ENCODE data around the gene ZNF839.
A peak's percentile ranks its signal among the peaks of the same experiment; 100 is the strongest.
"Not testable (repeated sequence)": the region's sequence is repeated elsewhere in the genome, so short reads cannot be mapped to it uniquely, and the experiment has no call there.

The ZNF839 gene

DNA sequence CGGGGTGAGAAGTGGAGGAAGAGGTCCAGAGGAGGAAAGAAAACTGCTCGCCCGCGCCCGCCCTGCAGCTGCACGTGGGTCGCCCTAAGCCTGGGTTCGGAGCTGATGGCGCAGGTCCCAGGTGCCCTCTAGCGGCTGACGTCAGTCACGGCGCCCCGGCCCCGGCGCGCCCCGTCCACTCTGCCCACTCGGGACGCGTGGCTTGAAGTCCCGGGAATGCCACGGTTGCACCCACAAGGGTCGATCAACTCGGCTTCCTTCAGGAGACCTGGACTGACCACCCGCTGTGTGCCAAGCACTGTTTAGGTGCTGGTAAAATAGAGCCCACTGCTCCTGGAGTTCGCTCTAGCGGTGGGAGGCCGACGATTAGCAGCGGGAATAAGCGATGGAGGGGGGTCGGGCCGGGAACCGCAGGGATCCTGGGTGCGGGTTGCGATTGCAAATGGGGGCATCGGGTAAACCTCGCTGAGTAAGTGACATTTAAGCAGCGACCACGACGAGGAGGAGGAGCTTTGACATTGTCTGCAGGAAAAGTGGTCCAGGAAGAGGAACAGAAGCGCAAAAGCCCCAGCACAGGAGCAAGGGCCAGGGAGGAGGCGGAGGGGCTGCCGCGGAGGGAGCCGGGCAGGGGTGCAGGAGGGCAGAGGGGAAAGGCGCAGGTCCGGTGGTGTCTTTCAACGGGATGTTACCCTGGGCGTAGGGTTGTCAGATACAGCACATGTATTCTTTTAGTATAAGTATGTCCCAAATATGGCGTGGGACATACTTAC, 5.1 kb upstream of the ZNF839 start:
- DNase-seq (ENCODE audit: low spot score), result peak; percentile 94

DNA sequence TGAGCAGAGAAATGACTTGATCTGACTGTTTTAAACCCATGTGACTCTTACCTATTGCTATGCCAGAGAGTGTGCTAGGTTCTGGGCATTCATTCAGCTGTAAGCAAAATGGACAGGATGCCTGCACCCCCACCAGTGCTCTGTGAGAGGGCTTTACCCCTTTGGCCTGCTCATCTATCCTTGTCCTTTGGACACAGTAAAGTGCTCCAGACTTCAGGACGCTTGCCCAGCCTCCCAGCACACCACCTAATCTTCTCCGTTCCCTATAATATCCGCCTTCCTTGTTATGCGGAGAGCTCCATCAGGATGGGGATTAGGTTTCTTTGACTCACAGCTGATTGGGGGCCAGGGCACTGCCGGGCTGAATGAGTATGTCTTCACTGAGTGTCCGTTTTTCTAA, 4.4 kb upstream of the ZNF839 start:
- DNase-seq (ENCODE audit: low spot score), result no peak

DNA sequence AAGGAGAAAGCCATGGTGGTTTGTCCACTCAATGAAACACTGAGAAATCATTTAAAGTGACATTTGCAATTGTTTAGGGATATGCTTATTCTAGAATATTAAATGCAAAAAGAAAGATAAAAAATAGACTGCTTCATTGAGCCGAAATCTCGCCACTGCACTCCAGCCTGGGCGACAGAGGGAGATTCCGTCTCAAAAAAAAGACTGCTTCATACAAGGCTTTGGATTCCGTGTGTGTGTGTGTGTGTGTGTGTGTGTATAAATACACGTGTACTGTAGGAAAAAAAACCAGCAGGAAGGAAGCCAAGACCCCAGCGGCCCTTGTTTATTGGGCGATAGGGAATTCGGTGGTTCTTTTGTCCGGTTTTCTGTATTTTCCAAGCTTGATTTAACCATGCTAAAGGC, 3.2 kb upstream of the ZNF839 start:
- no peak for DNase-seq (ENCODE audit: low spot score)

DNA sequence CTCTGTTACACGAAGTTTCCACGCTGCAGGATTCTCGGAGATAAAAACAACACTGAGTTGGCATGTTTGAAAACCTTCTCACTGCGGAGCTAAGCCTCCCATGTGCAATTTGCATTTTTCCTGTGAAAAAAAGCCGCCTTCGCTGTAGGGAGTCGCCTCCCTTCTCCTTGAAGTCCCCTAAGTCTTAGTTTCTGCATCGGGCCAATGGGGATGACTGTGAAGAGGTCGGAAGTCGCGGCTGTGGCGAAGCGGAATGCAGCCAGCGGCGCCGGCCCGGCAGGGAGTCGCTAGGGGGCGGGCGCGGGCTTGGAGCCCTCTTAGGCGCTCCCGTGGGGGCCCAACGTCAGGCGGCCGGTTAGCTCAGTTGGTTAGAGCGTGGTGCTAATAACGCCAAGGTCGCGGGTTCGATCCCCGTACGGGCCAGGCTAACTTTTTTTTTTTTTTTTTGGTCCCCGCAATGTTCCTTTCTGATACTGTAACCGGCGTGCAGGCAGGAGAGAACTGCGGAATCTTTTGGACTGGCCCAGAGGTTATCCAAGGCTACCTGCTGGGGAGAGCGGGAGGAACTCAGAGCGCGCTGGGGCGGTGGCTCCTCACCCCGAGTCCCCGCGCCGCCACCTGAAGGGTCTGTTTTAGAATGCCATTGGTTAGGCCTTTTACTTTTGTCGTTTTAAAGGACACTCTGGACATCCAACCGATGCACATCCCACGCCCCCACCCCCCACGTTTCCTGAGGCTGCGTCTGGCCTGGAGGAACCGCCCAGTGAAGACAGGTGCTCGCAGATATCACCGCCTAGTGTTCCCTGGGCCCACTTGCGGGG, 2.6 kb upstream of the ZNF839 start:
- peak; percentile 94 for DNase-seq (ENCODE audit: low spot score)

DNA sequence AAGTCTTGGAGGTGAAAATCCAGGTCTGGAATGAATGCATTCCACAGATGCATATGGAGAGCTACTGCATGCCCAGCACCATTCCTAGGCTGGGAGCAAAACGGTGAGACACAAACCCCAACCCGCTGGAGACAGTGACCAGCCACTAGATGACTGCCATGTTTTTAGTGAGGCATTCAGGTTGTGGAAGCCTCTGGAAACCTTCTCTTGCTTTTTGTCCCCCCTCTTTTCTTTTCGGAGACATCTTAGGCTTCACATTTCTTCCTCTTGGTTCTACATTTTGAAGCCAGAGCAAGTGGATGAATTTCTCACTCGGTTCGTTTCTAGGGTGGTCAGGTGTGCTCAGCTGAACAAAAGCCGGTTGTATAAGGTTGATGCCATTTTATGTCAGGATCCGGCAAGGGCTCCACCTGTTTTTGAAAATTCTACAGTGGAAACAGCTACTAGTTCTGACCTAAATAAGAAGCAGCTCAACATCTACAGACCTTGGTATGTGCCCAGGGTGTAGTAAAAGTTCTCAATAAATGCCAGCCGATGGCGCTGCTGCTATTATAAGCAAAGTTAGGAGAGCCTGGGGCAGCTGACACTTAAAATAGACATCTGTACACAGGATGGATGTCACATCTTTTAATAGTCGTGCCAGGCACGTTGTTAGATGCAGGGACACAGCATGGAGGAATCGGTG, 1.8 kb upstream of the ZNF839 start:
- DNase-seq (ENCODE audit: low spot score), result peak; percentile 56

DNA sequence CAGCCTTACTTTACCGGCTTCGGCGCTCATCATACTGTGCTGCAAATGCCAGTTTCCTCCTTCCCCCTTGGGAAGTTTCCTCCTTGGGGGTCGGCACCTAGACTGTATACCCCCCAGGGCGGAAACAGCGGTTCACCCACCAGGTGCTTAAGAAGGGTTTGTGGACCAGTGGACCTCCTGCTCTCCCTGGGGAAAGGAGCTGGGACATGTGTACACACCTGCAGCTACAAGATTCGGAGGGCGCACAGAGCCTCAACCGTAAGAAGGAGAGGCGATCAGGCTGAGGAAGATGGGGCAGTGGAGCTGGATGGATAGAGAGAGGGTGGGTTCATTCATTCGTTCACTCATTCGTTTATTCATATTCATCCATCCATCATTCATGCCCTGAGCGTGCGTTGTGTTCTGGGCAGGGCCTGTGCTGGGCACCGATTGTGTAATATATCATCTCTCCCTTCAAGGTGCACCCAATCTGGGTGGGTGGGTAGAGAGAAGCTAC, 717 bp upstream of the ZNF839 start:
- no peak for DNase-seq (ENCODE audit: low spot score)

DNA sequence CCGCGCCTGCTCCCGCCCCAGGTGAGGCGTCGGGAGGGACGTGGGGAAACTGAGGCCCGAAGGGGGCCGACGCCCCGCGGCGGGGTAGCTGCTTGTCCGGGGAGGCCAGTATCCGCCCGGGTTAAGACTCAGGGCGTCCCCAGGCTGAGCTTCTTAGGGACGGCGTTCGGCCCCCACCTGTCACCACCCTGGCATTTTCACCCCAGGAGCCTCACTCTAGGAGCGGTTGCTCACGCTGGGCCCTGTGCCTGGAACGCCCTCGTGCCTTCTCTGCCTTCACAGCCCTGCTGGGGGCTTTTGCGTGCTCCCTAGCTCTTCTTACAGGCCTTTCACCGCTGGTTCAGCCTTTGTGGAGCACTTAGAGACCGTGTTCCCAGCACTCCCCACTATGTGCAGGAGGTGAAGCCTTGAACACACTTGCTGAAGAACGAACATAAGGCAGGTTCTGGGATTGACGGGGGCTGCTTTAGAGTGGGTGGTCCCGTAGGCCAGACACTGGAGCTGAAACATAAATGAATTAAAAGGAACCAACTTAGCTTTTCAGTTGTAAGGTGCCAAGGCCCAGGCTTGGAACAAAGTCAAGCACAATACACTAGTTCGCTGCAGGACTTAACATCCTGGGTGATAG, 601 bp downstream of the ZNF839 start:
- DNase-seq (ENCODE audit: low spot score), result no peak

DNA sequence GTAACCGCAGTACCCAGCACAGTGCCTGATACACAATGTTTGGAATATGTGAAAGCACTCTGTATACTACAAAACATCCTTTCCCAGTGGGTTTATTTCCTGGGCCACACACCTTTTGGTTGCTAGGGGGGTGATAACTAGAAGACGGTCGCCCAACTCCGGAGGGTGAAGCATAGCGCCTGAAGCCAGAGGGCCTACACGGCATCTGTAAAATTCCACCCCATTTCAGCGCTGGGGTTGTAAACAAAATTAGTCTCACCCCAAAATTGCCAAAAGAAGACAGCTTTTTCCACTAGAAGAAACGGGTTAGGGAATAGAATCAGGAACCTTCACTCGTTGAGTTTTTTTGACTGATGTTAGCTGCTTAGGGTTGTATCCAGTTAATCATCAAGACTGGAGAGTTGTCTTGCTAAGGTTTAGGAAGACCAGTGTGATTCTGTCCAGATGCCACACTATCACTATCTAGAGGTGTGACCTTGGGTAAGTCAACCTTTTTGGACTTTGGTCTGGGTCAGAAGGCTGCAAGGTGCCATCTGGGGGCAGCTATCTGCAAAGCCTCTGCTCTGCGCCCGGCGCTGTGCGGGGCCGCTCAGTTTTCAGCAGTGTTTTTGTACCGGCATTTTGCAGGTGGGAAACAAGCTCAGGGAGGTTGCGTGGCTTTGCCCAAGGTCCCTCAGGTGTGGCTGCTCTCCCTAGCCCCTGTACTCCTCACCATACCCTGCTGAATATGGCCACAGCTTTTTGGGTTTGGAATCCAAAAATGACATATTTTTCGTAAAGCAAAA, 1.3 kb downstream of the ZNF839 start:
- DNase-seq (ENCODE audit: low spot score), result no peak

DNA sequence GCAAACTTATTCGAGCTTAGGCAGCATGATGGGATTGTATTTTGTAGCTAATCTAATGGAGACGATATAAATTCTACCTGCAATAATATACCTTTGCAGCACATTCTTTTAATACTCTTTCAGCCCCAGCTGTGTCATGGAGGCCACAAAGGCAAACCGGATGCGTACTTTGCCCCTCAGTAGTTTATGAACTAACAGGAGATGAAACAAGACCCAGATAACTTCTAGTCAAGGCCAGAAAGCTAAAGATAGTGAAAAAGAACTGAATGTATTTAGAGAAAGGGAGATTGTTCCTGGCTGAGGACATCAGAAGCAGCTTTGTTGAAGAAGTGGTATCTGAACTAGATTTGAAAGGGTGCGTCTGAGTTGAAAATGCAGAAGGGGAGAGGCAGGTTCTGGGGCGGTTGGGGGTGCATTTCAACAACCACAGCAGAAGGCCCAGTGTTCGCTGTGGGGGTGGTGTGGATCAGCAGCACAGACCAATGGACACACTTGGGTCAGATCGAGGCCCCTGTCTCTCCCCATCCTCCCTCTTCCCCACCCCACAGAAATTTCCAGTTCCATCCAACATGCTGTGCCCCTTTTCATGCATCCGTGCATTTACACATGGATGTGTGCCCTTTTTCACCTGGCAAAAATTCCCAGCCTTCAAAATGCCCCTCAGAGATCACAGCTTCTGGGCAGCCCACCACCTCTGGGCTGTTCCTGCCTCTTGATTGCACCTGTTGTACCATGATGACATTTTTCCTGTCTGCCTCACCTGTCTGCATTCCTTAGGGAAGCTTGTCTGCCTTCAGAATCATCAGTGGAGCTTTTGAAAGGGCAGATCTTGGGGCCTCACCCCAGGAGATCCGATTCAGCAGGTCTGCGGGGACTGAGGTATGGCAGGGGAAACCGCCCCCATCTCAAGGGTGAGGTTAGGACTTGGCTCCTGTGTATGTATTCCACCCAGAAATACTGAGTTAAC, 2.2 kb downstream of the ZNF839 start:
- no peak for DNase-seq (ENCODE audit: low spot score)

DNA sequence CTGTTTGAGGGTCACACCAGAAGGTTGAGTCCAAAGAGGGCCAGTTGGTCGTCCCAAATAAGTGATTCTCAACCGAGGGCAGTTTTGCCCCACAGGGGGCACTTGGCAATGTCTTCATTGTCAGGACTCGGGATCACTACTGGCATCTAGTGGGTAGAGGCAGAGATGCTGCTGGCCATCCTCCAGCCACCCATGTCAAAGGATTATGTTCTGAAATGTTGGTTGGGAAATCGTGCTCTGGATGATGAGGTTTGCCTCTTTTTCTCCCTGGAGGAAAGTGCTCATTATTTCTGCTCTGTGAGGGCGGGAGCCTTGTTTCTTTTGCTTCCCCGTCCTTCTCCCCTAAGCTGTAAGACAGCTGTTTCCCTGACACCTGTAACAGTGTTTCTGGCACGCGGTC, 3.6 kb downstream of the ZNF839 start:
- peak; percentile 90 for DNase-seq (ENCODE audit: low spot score)

DNA sequence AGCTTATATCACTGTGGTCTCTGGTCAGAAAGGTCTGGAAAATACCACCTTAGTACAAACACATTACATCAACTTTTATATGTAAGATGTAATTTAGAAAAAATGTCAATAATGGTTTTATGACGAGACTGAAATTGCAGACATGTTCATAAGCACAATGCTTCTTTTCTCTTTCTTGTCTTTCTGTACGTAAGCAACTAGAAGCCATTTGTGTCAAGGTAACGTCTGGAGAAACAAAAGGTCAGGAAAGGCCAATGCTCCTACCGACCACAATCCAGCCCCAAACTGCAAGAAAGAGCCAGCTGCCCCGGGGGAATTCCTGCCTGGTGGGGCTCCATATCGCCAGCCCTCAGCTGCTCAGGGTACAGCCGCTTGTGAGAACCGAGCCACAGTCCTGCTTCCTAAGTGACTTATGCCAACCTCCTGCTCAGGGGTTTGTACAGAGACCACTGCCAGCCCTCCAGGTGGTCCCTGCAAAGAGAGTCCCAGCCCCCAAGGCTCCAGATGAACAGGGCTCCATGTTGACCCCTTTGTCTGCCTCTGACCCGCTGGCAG, 6.3 kb downstream of the ZNF839 start:
- no peak for DNase-seq (ENCODE audit: low spot score)

DNA sequence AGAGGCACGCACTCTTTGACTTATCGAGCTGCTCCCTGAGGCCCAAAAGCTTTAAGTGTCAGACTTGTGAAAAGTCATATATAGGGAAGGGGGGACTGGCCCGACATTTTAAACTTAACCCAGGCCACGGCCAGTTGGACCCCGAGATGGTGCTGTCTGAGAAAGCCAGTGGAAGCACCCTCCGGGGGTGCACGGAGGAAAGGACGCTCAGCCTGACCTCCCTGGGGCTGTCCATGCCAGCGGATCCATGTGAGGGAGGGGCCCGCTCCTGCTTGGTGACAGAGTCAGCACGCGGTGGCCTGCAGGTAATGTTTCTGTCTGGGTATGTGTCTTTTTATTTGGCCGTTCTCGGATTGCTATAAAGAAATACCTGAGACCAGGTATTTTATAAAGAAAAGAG, 7.0 kb downstream of the ZNF839 start:
- DNase-seq (ENCODE audit: low spot score), result no peak

DNA sequence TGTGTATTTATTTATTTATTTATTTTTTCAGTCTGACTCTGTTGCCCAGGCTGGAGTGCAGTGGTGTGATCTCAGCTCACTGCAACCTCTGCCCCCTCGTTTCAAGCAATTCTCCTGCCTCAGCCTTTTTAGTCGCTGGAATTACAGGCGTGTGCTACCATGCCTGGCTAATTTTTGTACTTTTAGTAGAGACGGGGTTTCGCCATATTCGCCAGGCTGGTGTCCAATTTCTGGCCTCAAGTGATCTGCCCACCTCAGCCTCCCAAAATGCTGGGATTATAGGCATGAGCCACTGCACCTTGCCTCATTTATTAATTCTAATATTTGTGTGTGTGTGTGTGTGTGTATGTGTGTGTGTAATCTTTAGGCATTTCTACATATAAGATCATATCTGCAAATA, 9.8 kb downstream of the ZNF839 start:
- DNase-seq (ENCODE audit: low spot score), result not testable (repeated sequence)

DNA sequence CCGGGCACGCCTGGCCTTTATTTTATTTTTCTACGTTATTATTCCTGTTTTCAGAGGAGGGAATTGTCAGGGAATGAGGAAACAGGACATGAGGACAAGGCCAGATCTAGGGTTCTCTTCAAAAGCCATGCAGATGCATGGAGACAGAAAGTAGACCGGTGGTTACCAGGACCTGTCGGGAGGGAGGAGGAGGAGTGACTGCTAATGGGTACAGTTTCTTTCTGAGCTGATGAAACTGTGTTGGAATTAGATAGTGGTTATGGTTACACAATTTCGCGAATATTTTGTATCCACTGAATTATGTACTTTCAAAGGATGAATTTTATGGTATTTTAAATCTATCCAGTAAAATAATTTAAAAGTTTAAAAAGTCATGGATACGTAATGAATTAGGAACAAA, 11.3 kb downstream of the ZNF839 start:
- no peak for DNase-seq (ENCODE audit: low spot score)

DNA sequence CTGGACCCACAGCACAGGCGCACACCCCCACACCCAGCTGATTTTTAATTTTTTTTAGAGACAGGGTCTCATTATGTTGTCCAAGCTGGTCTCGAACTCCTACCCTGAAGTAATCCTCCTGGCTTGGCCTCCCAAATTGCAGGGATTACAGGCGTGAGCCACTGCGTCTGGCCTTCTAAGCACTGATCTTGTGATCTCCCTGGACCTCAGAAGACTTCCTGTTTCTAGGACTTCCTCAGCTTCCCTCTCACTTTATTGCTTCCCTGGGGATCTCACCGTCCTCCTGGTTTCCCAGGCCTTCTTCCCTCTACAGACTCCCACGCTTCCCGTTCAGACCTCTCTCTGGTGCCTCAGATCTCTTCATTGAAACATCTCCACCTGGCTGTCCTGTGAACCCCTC, 13.8 kb downstream of the ZNF839 start:
- DNase-seq (ENCODE audit: low spot score), result no peak

DNA sequence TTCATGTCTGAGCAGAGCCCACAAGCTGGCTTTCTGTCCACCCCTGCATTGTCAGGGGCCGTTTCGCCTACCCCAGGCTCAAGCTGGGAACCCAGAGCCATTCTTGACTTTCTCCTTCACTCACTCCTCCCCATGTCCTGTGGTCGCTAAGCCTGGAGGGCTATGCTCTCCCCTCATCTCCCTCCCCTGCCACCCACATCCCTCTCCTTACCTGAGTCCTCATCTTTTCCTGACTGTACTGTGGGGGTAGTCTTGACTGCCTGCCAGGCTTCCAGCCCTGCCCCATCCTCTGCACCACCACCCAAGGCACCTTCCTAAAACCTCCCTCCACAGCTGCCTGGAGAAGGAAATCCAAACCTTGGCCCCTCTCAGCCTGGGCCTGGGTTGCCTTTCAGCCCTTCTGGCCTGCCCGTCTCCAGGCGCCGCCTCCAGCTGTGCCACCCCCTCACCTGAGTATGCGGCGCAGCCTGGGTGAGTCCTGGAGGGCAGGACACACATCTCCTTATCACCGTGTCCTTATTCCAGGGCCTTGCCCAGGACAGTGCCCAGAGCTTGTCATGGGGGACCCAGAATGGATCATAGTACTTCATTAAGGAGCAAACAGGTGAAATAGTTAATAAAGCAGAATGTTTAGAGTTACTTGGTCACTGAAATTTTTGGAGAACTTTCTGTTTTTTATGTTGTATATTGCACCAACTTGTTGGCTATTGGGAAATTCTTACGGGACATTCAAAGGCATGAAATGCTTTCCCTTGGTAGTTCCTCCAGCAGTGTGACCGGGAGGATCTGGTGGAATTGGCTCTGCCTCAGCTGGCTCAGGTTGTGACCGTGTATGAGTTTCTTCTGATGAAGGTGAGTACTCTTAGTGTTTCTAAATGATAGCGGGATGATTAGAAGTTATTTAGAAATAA, 14.5 kb downstream of the ZNF839 start:
- no peak for DNase-seq (ENCODE audit: low spot score)

DNA sequence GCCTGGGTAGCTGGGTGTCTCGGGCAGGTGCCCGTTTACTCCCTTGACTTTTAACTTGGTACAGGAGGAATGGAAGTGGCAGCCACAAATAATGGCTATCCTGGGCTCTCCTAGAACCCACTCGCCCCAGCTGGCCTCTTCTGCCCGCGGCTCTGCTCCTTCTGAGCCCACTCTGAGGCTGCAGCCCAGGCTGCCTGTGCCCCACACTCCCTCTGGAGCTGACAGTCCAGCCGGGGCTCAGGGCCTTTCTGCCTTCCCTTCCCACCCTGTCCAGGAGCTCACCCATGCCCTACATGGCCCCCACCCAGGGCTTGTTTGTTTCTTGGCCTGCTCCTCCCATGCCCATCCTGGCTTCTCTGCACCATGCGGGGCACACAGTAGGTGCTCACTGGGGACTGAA, 15.6 kb downstream of the ZNF839 start:
- DNase-seq (ENCODE audit: low spot score), result no peak

DNA sequence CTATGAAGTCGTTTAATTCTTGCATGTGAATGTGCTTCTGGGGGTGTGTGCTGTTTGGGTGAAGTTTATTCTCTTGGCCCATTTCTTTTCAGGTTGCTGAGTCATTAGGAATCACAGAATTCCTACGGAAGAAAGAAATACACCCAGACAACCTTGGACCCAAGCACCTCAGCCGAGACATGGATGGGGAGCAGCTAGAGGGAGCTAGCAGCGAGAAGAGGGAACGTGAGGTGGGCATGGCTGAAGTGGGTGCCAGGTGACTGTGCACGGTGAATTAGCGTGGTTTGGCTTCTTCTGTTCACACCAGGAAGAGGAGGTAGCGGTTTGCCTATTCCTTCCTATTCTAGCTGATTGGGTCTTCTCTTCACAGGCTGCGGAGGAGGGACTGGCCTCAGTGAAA, 19.2 kb downstream of the ZNF839 start:
- DNase-seq (ENCODE audit: low spot score), result no peak

DNA sequence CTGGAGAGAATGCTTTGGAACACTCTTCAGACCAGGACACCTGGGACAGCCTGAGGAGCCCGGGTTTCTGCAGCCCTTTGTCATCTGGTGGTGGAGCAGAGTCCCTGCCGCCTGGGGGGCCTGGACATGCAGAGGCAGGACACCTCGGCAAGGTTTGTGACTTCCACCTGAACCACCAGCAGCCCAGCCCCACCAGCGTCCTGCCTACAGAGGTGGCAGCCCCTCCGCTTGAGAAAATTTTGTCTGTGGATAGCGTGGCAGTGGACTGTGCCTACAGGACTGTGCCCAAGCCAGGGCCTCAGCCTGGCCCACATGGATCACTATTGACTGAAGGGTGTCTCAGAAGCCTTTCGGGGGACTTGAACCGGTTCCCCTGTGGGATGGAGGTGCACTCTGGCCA, 22.0 kb downstream of the ZNF839 start:
- no peak for DNase-seq (ENCODE audit: low spot score)

Measured in Ammon's horn (tissue), 1 donor.